LNCAP (cell line): ENCODE measurements around the gene ITIH2.

Experiments used
- CTCF ChIP-seq: fragments of 450-650 bp; IDR thresholded peaks from 2 replicates; pipeline ENCODE4 v1.5.1; 2017; ENCODE audit warnings: mild to moderate bottlenecking

Gene ITIH2

GRCh38 chr10:7703140-7703539 is at the start of gene ITIH2:
ITIH2 (plus strand) TSS chr10:7703316; CDS start chr10:7703435, 119 bp downstream.
- no peak for TF ChIP-seq CTCF

- no peak for TF ChIP-seq CTCF
Measured at GRCh38 chr10:7657552-7657951, 45.6 kb upstream of the ITIH2 start.

- TF ChIP-seq CTCF, result no peak
Measured at GRCh38 chr10:7659560-7659959, 43.6 kb upstream of the ITIH2 start.

- no peak for TF ChIP-seq CTCF
Measured at GRCh38 chr10:7662522-7662921, 40.6 kb upstream of the ITIH2 start.

- TF ChIP-seq CTCF, result no peak
Measured at GRCh38 chr10:7664707-7665106, 38.4 kb upstream of the ITIH2 start.

- no peak for TF ChIP-seq CTCF
Measured at GRCh38 chr10:7665767-7666166, 37.3 kb upstream of the ITIH2 start.

GRCh38 chr10:7666253-7667023 is 36.7 kb upstream of the ITIH2 start, which contains the start of gene ITIH5:
ITIH5 (minus strand) TSS chr10:7666966; CDS start chr10:7666892, 74 bp downstream.
- TF ChIP-seq CTCF, result no peak
